Stimulated activated CD4-positive, alpha-beta T cell treated with anti-CD3 and anti-CD28 coated beads, Interleukin-12 subunit alpha, Interleukin-12 subunit beta, amount 100 ng/mL, for 24 hours (primary cell): ENCODE measurements around the gene GNG10.
"Not testable (repeated sequence)": the region's sequence is repeated elsewhere in the genome, so short reads cannot be mapped to it uniquely, and the experiment has no call there.

Experiments used
- DNase-seq, 2 experiments: peaks; one replicate each; pipeline ENCODE4 v3.0.0-alpha.2; 2020; ENCODE audit warnings: low read depth in 2 of 2

GNG10 gene

DNA sequence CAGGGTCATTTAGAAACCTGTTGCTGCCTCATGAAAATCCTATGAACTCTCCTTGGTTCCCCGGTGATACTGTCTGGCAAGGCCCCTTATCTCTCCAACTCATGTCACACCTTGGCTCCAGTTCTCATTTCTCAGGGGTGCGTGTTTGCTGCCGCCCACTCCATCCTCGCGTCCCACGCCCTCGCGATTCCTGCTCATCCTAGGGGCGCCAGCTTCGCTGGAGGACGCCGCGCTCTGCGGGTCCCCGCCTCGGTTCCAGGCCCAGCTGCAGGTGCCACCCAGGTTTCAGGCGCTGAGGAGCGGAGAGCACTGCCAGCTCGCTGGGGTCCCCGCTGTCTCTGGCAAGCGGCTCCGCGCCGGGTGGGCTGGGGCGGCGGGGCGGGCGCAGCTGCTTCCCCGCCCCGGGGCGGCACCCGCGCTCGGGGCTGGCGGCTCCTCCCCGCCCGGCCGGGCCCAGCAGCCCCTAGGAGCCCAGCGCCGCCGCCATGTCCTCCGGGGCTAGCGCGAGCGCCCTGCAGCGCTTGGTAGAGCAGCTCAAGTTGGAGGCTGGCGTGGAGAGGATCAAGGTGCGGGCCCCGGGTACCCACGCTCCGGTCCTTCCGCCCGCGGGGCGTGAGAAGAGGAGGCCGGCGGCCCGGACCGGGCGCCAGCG, at the start of gene GNG10:
Gene GNG10 (plus strand): TSS at position 456 of the 652 bp plus-strand sequence. CDS start 30 bp downstream, at position 486.
- peak; percentile 45 to 51 for DNase-seq

DNA sequence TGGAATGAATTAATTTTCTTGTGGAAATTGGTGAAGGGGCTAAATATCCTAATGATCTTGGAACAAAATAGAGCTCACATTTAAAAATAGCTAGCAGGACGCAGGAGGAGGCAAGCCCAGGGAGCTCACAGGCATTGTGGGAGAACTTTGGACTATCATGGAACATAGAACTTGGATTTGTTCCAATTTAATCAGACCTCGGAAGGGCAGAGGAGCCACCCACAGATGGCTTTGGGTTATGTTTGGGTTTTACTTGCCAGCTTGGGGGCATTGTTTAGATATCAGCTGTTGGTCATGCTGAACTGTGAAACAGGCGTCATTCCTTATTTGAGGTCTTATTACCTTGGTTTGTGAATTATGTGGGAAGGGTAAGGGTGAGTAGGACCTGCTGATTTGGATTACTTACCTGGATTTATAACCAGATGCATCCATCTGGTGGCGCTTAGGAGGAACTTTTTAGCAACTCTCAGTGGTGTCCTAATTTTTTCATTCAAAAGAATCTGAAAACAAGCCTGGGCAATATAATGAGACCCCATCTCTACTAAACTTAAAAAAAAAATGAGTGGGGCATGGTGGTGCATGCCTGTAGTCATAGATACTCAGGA, 47.9 kb upstream of the GNG10 start:
- no peak for DNase-seq

DNA sequence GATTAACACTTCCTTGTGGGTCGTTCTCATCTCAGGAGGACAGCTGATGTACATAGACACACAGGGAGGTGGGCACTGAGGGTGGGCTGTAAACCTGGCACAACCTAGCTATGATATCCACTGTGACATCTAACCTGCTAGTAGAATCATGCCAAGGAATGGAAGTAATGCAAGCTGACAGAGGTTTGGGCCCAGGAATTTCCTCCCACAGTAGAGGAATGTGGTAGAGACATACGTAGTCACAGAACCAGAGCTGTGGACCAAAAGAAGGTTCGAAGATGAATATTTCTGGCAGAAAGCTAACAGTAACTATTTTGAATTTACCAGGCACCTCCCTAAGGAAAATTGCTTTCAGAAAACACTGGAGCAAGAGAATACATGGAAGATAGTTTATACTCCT, 45.5 kb upstream of the GNG10 start:
- no peak for DNase-seq

DNA sequence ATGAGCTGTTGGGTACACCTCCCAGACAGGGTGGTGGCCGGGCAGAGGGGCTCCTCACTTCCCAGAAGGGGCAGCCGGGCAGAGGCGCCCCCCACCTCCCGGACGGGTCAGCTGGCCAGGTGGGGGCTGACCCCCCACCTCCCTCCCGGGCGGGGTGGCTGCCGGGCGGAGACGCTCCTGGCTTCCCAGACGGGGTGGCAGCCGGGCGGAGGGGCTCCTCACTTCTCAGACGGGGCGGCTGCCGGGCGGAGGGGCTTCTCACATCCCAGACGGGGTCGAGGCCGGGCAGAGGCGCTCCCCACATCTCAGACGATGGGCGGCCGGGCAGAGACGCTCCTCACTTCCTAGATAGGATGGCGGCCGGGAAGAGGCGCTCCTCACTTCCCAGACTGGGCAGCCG, 44.1 kb upstream of the GNG10 start:
- not testable (repeated sequence) for DNase-seq

DNA sequence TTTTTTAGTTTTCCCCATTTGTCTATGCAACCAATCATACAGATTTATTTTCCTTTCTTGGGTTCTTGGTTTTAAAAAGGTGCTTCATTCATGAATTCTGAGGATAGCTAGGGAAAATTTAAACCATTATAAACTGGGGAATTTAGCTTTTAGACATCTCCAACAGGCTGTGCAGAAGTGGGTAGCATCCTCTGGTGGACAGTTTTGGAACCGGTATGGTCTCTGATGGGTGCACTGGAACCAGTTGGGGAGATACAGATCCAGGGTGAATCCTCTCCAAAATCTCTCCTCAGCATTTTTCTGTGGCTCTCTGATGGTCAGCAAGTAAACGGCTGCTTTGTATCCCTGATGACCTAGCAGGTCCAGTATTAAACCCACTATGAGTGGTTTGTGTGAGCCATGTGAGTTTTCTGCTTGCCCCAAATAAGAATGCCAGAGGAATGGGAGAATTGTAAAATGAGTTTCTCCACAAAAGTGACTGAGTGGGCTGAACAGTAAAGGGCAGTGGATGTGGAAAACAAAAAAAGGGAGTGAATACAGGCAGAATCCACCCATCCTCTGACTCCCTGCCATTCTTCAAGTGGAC, 39.4 kb upstream of the GNG10 start:
- peak in 1 of 2 experiments; percentile 22 for DNase-seq

DNA sequence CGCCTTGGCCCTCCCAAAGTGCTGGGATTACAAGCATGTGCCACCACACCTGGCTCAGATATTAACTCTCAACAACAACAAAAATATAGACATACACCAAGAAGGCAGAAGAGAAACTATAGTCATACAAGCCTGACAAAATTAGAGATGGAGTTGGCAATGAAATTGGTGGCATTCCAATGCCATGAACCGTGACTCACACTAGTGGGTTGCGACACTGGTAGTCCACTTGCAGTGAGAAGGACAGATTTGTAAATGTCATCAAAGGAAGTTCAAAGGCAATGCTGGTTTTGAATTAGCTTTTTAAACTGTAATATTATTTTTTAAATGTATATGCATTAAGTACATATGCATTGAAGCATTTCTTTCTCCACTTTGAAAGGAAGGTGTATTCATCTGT, 38.8 kb upstream of the GNG10 start:
- DNase-seq, result no peak

DNA sequence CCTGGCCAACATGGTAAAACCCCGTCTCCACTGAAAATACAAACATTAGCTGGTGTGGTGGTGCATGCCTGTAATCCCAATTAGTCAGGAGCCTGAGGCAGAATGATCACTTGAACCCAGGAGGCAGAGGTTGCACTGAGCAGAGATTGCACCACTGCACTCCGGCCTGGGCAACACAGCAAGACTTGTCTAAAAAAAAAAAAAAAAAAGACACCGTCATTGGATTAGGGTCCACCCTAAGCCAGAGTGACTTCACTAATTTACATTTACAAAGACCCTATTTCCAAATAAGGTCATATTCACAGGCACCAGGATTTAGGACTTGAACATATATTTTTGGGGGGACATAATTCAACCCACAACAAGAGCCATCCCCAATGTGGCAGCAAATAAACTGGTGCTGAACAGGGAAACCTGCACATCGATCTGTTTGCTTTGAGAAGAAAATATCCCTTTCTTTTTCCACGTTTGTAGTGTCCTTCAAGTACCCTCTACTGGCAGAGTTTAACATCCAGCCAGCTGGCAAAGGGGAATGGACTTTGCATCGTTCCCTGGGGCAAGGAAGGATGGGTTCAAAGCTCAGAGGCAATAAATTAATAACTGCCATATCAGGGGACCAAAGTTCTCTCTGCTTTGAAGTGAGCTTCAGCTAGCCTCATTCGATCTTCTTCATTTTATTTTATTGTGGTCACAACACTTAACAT, 34.0 kb upstream of the GNG10 start:
- DNase-seq, result no peak

DNA sequence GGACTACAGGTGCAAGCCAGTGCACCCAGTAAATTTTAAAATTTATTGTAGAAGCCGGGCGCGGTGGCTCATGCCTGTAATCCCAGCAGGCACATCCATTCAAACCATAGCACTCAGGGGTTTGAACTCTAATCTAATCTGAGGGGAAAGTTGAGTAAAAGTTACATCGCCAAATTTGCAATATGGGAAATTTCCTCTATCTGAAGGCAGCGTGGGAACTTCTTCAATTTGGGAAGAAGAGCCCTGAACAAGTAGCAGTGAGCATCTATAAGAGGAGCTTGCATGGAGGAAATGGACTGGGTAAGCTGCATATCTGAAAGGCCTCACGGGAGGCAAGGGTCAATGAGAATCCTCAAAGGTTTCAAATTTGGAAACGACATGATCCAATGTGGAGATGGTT, 33.0 kb upstream of the GNG10 start:
- no peak for DNase-seq

DNA sequence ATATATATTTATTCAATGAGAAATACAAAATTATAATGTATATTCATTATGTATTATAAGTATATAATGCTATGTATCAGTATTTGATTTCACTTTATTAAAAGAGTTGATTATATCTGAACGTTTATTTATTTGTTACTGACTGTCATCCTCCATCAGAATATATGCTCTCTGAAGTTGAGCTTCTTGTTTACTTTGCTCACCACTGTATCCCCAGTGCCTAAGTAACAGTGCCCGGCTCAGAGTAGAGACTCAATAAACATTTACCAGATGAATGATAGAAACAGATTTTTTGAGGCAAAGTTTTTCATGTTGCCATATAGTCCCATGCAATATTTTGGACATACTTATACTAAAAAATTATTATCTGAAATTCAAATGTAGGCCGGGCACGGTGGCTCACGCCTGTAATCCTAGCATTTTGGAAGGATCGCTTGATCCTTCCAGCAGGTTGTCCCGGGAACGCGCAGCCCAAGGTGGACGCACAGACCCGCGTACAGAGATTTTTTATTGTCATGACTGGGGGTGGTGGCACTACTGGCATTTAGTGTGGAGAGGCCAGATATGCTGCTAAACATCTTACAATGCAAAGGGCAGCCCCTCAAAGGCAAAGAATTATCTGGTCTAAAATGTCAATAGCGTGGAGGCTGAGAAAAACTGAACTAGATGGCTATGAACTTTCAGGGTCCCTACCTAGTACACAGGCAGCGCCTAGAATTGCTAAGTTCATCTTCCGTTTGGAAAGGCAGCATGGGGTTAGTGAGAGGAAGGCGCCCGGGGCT, 31.0 kb upstream of the GNG10 start:
- no peak for DNase-seq

DNA sequence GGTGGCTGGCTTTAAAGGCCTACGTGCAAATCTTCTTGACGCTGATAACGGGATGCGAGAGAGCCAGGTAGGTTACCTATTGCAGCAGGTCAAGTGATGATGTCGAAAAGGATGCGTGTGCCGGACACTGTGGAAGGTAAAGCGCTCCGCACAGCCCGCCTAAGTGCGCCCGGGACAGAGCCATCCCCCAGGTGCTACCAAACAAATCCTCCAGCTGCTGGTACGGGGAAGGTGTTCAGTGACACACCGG, 30.5 kb upstream of the GNG10 start:
- no peak for DNase-seq

DNA sequence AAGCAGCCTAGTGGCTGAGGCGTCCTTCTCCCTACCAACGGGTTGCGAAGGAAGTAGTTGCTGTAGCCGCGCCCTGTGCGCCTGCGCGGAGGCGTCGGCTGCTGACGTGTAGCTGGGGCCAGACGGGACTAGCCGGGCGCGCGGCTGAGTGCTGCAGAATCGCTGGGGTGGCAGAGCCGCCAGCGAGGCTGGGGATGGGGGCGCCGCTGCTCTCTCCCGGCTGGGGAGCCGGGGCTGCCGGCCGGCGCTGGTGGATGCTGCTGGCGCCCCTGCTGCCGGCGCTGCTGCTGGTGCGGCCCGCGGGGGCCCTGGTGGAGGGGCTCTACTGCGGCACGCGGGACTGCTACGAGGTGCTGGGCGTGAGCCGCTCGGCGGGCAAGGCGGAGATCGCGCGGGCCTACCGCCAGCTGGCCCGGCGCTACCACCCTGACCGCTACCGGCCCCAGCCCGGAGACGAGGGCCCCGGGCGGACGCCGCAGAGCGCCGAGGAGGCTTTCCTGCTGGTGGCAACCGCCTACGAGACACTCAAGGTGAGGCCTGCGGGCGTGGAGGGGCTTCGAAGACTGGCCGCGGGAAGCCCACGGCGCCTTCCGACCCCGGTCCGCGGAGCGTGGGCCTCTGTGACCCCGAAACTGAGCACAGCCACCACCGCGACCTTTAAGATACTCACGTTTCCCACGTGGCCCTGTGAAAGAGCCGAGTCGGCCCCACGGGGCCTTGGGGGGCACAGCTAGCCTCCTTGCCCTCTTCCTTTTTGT, 30.0 kb upstream of the GNG10 start, which contains the start of gene DNAJC25:
Gene DNAJC25 (plus strand): TSS at position 121 of the 758 bp plus-strand sequence. CDS start 74 bp downstream, at position 195.
- peak; percentile 91 to 96 for DNase-seq

DNA sequence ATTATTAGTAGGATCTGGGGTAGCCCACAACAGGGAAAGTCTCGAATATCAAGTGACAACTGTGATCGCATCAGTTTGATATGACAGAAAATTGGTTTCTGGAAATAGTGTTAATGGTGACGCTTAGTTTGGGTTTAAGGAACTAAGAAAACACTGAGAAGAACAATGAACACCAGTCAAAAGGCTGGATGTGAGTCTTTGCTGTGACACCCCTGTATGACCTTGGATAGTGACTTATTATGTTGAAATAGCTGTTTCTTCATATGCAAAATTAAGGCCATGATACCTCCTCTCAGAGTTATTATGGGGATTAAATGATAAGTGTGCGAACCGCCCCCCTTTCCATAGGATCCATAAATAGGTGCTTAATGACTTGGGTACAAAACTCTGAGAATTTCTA, 29.3 kb upstream of the GNG10 start:
- no peak for DNase-seq

DNA sequence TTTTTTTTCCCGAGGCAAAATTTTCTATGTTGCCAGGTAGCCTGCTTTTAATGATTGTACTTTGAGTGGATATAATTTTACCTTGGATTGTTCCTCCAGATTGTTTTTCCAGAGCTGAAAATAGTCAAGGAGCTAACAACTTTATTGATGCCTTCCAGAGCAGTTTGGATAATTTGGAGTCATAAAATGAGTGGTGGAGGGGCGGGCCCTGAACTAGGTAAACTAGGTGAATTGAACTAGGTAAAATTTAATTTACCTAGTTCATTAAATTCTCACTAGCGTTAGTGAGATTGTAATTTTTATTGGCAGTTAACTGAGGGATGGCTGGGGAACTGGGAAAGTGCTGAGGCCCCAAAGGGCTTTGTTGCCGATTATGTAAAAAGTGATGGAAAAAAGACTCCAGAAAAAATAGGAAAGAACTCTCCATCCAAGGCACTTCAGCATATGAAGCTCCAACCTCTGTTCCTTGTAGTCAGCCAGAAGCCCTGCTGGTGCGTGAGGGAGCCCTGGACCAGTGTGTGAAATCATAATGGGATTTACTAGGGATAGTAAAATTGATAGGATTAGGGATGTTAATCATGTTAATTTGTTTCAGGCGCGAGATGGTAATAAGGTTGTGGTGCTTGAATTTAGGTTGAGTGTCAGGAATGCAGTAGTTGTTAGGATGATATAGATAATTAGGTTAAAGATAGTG, 28.6 kb upstream of the GNG10 start:
- DNase-seq, result no peak

DNA sequence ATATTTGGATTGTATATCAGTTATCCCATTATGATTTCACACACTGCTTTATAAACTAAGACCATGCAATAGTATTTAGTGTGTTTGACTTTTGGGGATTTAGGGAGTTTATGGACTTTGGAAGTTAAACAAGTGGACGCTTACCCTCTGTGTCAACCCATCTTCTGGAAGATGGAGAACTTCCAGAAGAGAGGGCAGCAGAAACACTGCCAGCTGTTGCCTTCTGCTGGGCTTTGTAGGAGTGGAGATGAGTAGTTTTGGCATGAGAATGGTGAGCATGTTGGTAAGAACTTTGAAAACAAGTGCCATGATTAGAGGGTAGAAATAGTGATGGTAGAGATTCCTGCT, 28.0 kb upstream of the GNG10 start:
- DNase-seq, result no peak

DNA sequence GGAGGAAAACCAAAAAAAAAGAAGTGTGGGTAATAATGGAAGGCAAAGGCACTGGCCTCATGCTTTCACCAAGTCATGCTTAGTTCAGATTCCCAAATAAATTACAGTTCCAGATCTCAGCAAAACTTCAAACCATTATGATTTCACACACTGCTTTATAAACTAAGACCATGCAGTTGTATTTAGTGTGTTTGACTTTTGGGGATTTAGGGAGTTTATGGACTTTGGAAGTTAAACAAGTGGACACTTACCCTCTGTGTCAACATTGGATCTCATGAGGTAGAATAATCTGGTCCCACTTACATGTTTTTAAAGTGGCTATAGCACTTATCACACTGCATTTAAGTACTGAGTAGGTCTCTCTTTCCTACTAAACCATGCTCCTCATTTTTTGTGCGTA, 26.5 kb upstream of the GNG10 start:
- DNase-seq, result no peak

DNA sequence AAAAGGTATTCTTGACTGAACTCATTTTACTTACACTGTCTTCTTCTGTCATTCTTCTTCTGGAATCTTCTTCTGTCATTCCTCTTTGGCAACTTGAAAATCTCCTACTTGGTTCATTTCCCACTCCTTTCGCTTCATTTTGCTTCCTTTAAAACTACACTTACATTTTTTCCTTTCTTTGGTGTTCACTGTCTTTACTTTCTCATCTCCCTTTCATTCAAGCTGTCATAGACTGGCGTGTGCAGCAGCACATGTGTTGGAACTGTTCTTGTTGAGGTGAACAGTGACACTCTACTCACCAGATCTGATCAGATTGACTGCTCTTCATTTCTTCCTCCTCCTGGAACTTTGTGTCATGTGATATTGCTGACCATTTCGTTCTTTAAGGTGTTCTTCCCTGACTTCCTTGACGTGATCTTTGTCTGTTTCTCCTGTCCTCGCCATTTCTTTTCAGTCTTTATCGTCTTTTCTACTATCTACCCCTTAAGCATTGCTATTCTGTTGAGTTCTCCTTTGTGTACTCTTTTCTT, 23.9 kb upstream of the GNG10 start:
- no peak for DNase-seq

DNA sequence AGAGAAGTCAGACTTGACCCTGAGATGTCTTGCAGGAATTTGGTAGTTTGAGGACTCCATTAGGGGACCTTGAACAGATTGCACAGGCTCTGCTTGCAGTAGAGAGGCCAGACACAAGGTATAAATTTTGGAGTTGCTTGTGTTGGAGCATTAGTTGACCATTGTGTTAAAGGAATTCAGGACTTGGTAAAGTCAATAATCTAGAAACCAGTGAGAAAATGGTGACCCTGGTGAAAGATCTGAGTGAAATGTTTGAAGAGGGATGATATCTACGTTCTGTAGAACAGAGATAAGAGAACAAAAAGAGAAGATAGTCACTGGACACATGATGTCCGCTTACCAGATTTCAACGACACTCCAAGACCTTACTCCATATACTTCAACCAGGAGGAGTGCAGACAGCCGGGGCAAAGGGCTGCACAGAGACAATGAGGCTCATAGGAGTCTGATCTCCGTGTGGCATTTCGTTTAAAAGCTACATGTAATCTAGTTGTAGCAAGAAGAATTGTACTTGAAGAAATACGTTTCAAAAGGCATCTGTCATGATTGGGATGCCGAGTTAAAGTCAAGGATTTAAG, 17.1 kb upstream of the GNG10 start:
- DNase-seq, result no peak

DNA sequence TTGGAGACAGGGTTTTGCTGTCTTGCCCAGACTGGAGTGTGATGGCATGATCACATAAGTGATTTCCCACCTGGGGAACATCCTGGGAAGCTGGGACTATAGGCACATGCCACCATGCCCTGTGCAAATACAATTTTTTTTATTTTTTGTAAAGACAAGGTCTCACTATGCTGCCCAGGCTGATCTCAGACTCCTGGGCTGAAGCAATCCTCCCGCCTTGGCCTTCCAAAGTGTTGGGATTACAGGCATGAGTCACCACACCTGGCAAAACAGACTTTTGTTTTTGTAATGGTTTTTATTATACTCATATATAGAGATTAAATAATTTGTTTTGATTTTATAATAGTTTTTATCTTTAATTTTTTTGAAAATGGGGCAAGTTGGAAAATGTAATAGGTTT, 15.6 kb upstream of the GNG10 start:
- no peak for DNase-seq

DNA sequence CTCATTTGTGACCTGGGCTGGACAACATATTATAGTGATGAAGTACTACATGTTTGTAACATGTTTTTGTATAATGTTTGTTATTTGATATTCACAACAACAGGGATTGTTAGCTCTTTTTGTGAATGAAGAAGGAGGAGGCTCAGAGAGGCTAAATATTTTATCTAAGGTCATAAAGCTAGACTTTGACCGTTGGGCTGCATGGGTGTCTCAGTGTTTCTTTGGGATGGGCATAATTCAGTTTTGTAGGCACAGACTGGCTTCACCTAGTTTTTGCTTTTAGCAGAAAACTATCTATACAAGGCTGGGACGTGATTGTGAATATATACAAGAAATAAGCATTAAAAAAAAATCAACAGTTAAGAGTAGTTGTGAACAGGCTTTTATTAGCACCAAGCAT, 15.0 kb upstream of the GNG10 start:
- no peak for DNase-seq

DNA sequence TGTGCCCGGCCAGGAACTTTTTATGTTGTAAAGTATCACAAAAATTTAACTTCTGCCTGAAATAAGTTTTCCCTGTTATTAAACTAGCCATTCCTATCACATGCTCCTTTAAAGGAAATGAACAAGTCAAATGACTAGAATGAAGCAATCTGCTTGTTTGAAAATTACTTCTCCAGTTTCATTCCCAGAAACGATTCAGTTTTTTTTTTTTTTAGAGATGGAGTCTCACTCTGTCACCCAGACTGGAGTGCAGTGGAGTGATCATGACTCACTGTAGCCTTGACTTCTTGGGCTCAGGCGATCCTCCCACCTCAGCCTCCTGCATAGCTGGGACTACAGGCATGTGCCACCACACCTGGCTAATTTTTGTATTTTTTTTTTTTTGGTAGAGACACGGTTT, 13.3 kb upstream of the GNG10 start:
- no peak for DNase-seq
